Measurements from ENCODE around the gene POPDC3.

Gene POPDC3

DNA sequence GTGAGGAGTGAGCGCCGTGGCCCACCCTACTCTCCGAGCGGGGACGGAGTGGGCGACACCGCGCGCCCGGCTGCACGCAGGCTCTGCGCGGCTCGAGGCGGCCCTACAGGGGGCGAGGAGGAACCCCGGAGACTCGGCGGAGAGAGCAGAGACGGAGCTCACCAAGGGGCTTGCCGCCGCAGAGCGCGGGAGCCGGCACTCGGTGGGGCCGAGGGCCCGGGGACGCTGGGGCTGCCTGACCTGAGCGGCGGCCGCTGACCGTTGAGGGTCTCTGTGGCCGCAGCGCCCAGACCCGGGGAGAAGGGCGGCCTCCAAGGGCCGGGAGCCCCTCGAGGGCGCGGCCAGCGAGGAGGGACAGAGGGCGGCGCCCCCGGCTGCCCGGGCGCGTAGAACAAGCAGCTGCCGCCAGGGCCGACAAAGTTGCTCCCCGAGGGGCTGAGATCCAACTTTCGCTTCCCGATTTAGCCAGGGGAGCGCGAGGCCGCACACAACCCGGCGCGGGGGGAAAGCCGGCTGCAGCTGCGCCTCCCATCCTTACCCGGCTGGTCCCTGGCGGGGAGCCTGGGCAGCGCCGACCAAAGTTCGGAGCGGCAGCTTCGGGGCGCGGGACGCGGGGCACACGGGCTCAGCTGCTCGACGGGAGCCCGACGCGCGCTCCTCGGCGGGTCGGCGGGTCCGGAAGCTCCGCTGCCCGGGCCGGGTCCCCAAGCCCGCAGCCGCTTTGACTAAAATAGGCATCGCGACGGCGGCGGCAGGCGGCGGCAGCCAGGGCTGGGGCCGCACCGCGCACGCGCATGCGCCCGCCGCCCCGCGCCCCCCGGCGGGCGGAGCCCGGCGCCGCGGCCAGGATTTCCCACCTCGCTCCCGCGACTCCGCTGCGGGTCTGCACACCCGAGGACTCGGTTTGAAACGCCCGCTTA is 43.1 kb downstream of the POPDC3 start (continued):
- TF ChIP-seq ZNF335 (tag by site-specific recombination; conservative IDR thresholded peaks at IDR 0.05) = peak; percentile 83; the same call in 1 of the 2 replicates
- TF ChIP-seq SETDB1 (IDR thresholded peaks at IDR 0.05; ENCODE audit: insufficient read length, low read length) = no peak
- no peak for TF ChIP-seq HIC1 (tag by site-specific recombination; IDR thresholded peaks at IDR 0.05)
- no peak for TF ChIP-seq ZBTB7A (tag by site-specific recombination; IDR thresholded peaks at IDR 0.05; ENCODE audit: low read depth)
- peak; percentile 87; the same call in 1 of the 2 replicates for TF ChIP-seq ZNF777 (tag by site-specific recombination; IDR thresholded peaks at IDR 0.05; ENCODE audit: borderline replicate concordance)
- TF ChIP-seq KLF1 (tag by site-specific recombination; IDR thresholded peaks at IDR 0.05) = peak; percentile 61
- no peak for TF ChIP-seq ZNF37A (tag by site-specific recombination; IDR thresholded peaks at IDR 0.05)
- TF ChIP-seq ZNF558 (tag by site-specific recombination; IDR thresholded peaks at IDR 0.05) = no peak
- TF ChIP-seq, protein P1, sequence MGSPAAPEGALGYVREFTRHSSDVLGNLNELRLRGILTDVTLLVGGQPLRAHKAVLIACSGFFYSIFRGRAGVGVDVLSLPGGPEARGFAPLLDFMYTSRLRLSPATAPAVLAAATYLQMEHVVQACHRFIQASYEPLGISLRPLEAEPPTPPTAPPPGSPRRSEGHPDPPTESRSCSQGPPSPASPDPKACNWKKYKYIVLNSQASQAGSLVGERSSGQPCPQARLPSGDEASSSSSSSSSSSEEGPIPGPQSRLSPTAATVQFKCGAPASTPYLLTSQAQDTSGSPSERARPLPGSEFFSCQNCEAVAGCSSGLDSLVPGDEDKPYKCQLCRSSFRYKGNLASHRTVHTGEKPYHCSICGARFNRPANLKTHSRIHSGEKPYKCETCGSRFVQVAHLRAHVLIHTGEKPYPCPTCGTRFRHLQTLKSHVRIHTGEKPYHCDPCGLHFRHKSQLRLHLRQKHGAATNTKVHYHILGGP (tag by site-specific recombination; IDR thresholded peaks at IDR 0.05) = no peak
- no peak for TF ChIP-seq OVOL3 (tag by site-specific recombination; IDR thresholded peaks at IDR 0.05)
- TF ChIP-seq ZNF626 (tag by site-specific recombination; IDR thresholded peaks at IDR 0.05) = no peak
- no peak for TF ChIP-seq ZNF114 (tag by site-specific recombination; IDR thresholded peaks at IDR 0.05)
- 0 out of 2 replicates have a peak, but pooled peaks have one; percentile 20 for TF ChIP-seq ZSCAN30 (tag by site-specific recombination; IDR thresholded peaks at IDR 0.05)
- TF ChIP-seq, protein P2, sequence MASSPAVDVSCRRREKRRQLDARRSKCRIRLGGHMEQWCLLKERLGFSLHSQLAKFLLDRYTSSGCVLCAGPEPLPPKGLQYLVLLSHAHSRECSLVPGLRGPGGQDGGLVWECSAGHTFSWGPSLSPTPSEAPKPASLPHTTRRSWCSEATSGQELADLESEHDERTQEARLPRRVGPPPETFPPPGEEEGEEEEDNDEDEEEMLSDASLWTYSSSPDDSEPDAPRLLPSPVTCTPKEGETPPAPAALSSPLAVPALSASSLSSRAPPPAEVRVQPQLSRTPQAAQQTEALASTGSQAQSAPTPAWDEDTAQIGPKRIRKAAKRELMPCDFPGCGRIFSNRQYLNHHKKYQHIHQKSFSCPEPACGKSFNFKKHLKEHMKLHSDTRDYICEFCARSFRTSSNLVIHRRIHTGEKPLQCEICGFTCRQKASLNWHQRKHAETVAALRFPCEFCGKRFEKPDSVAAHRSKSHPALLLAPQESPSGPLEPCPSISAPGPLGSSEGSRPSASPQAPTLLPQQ (tag by site-specific recombination; IDR thresholded peaks at IDR 0.05) = peak; percentile 48; the same call in 1 of the 2 replicates
- no peak for TF ChIP-seq ZNF350 (tag by site-specific recombination; IDR thresholded peaks at IDR 0.05)
- TF ChIP-seq ZNF426 (tag by site-specific recombination; IDR thresholded peaks at IDR 0.05) = no peak
- no peak for TF ChIP-seq ZBTB6 (tag by site-specific recombination; IDR thresholded peaks at IDR 0.05)
- TF ChIP-seq GLIS1 (tag by site-specific recombination; IDR thresholded peaks at IDR 0.05) = peak; percentile 62
- TF ChIP-seq, protein P3, sequence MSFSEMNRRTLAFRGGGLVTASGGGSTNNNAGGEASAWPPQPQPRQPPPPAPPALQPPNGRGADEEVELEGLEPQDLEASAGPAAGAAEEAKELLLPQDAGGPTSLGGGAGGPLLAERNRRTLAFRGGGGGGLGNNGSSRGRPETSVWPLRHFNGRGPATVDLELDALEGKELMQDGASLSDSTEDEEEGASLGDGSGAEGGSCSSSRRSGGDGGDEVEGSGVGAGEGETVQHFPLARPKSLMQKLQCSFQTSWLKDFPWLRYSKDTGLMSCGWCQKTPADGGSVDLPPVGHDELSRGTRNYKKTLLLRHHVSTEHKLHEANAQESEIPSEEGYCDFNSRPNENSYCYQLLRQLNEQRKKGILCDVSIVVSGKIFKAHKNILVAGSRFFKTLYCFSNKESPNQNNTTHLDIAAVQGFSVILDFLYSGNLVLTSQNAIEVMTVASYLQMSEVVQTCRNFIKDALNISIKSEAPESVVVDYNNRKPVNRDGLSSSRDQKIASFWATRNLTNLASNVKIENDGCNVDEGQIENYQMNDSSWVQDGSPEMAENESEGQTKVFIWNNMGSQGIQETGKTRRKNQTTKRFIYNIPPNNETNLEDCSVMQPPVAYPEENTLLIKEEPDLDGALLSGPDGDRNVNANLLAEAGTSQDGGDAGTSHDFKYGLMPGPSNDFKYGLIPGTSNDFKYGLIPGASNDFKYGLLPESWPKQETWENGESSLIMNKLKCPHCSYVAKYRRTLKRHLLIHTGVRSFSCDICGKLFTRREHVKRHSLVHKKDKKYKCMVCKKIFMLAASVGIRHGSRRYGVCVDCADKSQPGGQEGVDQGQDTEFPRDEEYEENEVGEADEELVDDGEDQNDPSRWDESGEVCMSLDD (tag by site-specific recombination; IDR thresholded peaks at IDR 0.05) = no peak; the same call in 1 of the 2 replicates
